ENCODE results near the gene BTBD7.

DNA sequence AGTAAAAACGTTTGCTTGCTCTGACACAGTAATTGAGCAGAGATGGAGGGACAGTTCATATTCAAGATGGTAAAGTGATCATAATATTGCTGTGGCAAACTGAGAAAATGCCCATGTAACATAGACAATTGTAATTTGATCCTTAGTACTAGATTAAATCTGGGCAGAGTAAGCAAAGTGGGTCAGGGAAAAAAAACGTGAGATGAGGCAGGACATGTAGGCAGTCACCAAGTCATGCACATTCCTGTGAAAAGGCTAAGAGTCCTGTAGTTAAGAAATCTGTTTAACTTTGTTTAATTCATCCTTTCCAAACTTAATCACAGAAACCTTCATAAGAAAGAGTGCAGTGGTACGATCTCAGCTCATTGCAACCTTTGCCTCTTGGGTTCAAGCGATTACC, 16.1 kb downstream of the BTBD7 start:
- no peak for TF ChIP-seq CTCF (IDR thresholded peaks at IDR 0.05; ENCODE audit: low read length)
- TF ChIP-seq EZH2 (optimal IDR thresholded peaks at IDR 0.05; ENCODE audit: low read depth, low read length), result no peak

All from MM.1S (cell line).